HUES48 (cell line): ENCODE results near the gene SKIC2.

Experiments
- H3K27ac ChIP-seq: one replicate; pipeline ENCODE4 v1.7.0; 2013; ENCODE audit warnings: low read depth, low read length, inconsistent platforms
- H3K27me3 ChIP-seq: 2 replicates; pipeline ENCODE4 v1.6.1; 2013; ENCODE audit warnings: mild to moderate bottlenecking, low read length; ENCODE audit not compliant: control insufficient read depth, insufficient read depth
- H3K36me3 ChIP-seq: 2 replicates; pipeline ENCODE4 v1.6.1; 2013; ENCODE audit warnings: low read length; ENCODE audit not compliant: control insufficient read depth, insufficient read depth
- H3K4me1 ChIP-seq: 2 replicates; pipeline ENCODE4 v1.6.1; 2013; ENCODE audit warnings: mild to moderate bottlenecking, low read length; ENCODE audit not compliant: control insufficient read depth, insufficient read depth
- H3K4me3 ChIP-seq: 2 replicates; pipeline ENCODE4 v1.5.1; 2013; ENCODE audit warnings: mild to moderate bottlenecking, low read depth, low read length
- H3K9ac ChIP-seq: 2 replicates; pipeline ENCODE4 v1.6.1; 2013; ENCODE audit warnings: mild to moderate bottlenecking, low read depth, low read length, moderate library complexity
- H3K9me3 ChIP-seq: 2 replicates; pipeline ENCODE4 v1.6.1; 2013; ENCODE audit warnings: low read length; ENCODE audit not compliant: control insufficient read depth, insufficient read depth

SKIC2 gene

GRCh38 chr6:31958412-31958740 is 599 bp upstream of the SKIC2 start:
- Histone ChIP-seq H3K27me3 (no peaks in the 10 kb centered on the region), H3K27ac (peak overlapping the region; percentile 36), H3K4me3 (peak overlapping the region; percentile 97), H3K9ac (peak overlapping the region; percentile 75), H3K36me3 (peaks cover 70% of the 10 kb centered on the region), H3K4me1 (0 out of 2 replicates have a peak, but pooled peaks cover 4% of the 10 kb centered on the region), H3K9me3 (no peaks in the 10 kb centered on the region)

- Histone ChIP-seq H3K36me3 (peaks cover 72% of the 10 kb centered on the region), H3K4me1 (0 out of 2 replicates have a peak, but pooled peaks cover 4% of the 10 kb centered on the region), H3K27ac (no peak overlapping the region), H3K27me3 (no peaks in the 10 kb centered on the region), H3K9ac (no peak overlapping the region), H3K9me3 (no peaks in the 10 kb centered on the region), H3K4me3 (no peak overlapping the region)
Observed at GRCh38 chr6:31961616-31962015, 2.6 kb downstream of the SKIC2 start.

- Histone ChIP-seq H3K9me3 (no peaks in the 10 kb centered on the region), H3K27me3 (no peaks in the 10 kb centered on the region), H3K9ac (no peak overlapping the region), H3K4me3 (no peak overlapping the region), H3K4me1 (no peaks in the 10 kb centered on the region), H3K27ac (no peak overlapping the region), H3K36me3 (peaks cover 87% of the 10 kb centered on the region)
Observed at GRCh38 chr6:31963921-31964320, 4.9 kb downstream of the SKIC2 start.

GRCh38 chr6:31965700-31966099 is 6.7 kb downstream of the SKIC2 start:
- H3K9me3 ChIP-seq, result no peaks in the 10 kb centered on the region
- H3K27ac ChIP-seq, result no peak overlapping the region
- no peaks in the 10 kb centered on the region for H3K4me1 ChIP-seq
- no peak overlapping the region for H3K9ac ChIP-seq
- peaks cover 95% of the 10 kb centered on the region for H3K36me3 ChIP-seq
- no peak overlapping the region for H3K4me3 ChIP-seq
- H3K27me3 ChIP-seq, result no peaks in the 10 kb centered on the region

GRCh38 chr6:31966506-31966905 is 7.5 kb downstream of the SKIC2 start:
- Histone ChIP-seq H3K9ac (no peak overlapping the region), H3K27ac (no peak overlapping the region), H3K4me1 (no peaks in the 10 kb centered on the region), H3K27me3 (no peaks in the 10 kb centered on the region), H3K4me3 (no peak overlapping the region), H3K36me3 (peaks cover 87% of the 10 kb centered on the region), H3K9me3 (no peaks in the 10 kb centered on the region)

GRCh38 chr6:31966997-31967925 is 8.3 kb downstream of the SKIC2 start:
- H3K9me3 ChIP-seq, result no peaks in the 10 kb centered on the region
- no peak overlapping the region for H3K4me3 ChIP-seq
- peaks cover 79% of the 10 kb centered on the region for H3K36me3 ChIP-seq
- H3K27ac ChIP-seq, result no peak overlapping the region
- H3K4me1 ChIP-seq, result no peaks in the 10 kb centered on the region
- H3K9ac ChIP-seq, result no peak overlapping the region
- H3K27me3 ChIP-seq, result no peaks in the 10 kb centered on the region

- Histone ChIP-seq H3K4me1 (no peaks in the 10 kb centered on the region), H3K27me3 (no peaks in the 10 kb centered on the region), H3K36me3 (peaks cover 73% of the 10 kb centered on the region), H3K9ac (no peak overlapping the region), H3K4me3 (no peak overlapping the region), H3K9me3 (no peaks in the 10 kb centered on the region), H3K27ac (no peak overlapping the region)
Observed at GRCh38 chr6:31967926-31968320, 8.9 kb downstream of the SKIC2 start.

- Histone ChIP-seq H3K4me1 (no peaks in the 10 kb centered on the region), H3K27me3 (no peaks in the 10 kb centered on the region), H3K36me3 (peaks cover 69% of the 10 kb centered on the region), H3K4me3 (no peak overlapping the region), H3K9me3 (no peaks in the 10 kb centered on the region), H3K9ac (no peak overlapping the region), H3K27ac (no peak overlapping the region)
Observed at GRCh38 chr6:31968326-31968725, 9.4 kb downstream of the SKIC2 start.

GRCh38 chr6:31968791-31969711 is 10.1 kb downstream of the SKIC2 start:
- Histone ChIP-seq H3K27ac (no peak overlapping the region), H3K9me3 (no peaks in the 10 kb centered on the region), H3K27me3 (no peaks in the 10 kb centered on the region), H3K36me3 (peaks cover 62% of the 10 kb centered on the region), H3K4me3 (no peak overlapping the region), H3K4me1 (no peaks in the 10 kb centered on the region), H3K9ac (no peak overlapping the region)

- peaks cover 55% of the 10 kb centered on the region for H3K36me3 ChIP-seq
- H3K4me3 ChIP-seq, result no peak overlapping the region
- H3K27me3 ChIP-seq, result no peaks in the 10 kb centered on the region
- no peak overlapping the region for H3K9ac ChIP-seq
- H3K27ac ChIP-seq, result no peak overlapping the region
- H3K9me3 ChIP-seq, result no peaks in the 10 kb centered on the region
- H3K4me1 ChIP-seq, result no peaks in the 10 kb centered on the region
Observed at GRCh38 chr6:31969712-31970603, 11.0 kb downstream of the SKIC2 start.
